GM21825 (cell line): ENCODE results near the gene ELL2.
"Not testable (repeated sequence)": the region's sequence is repeated elsewhere in the genome, so short reads cannot be mapped to it uniquely, and the experiment has no call there.

Source experiments
- ATAC-seq: cut with Tn5 transposase; IDR thresholded peaks from one replicate; pipeline ENCODE4 v1.9.1; 2021; ENCODE audit warnings: mild to moderate bottlenecking, moderate library complexity; ENCODE audit not compliant: unreplicated experiment

ELL2 gene

DNA sequence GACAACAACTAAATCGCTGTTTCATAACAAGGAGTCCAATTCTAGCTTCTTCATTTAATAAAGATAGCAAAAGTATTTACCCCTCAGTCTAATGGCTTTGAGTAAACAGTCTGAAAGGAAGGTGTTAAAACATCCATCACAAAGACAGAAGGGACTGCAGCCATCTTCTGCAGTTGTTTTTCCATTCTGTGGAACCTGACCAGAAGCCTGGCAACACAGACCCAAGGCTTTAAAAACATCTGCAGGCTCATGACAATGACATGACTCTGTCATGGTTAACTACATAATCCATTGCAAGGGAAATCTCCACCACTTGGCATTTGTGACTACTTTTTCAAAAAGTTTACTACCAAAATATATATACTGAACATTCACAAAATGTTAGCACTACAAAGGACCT lies 51.9 kb downstream of the ELL2 start:
- no peak for ATAC-seq

GRCh38 chr5:95908799-95909198 lies 52.9 kb downstream of the ELL2 start:
- ATAC-seq: no peak

GRCh38 chr5:95907740-95908706 lies 53.6 kb downstream of the ELL2 start:
- no peak for ATAC-seq

DNA sequence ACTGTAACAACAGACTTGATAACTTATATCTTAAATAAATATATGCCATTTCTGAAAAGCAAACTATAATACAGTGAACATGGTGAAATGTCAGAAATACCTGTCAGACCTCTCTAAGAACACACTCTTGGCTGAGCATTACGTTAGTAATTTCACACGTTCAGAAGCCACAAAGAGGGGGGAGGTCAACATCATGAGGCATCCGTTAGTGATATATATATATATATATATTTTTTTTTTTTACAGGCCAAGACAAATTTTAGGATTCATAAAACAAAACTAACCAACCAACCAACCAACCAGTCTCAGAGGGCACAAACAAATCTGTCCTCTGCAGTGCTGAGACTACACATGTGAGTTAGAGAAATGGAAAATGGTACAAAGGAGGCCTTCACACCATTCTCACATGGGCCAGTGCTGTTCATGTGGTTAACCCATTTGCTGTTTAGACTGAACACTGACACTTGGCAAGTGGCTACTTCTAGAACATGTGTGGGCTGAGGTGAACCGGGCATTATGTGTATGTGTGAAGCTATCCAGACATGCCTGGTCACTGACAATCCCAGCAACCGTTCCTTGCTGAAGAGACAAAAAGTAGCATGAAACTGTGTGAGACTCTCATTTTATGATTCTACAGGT lies 54.5 kb downstream of the ELL2 start:
- no peak for ATAC-seq

- ATAC-seq: not testable (repeated sequence)
Measured at GRCh38 chr5:95906398-95906797, 55.3 kb downstream of the ELL2 start.

DNA sequence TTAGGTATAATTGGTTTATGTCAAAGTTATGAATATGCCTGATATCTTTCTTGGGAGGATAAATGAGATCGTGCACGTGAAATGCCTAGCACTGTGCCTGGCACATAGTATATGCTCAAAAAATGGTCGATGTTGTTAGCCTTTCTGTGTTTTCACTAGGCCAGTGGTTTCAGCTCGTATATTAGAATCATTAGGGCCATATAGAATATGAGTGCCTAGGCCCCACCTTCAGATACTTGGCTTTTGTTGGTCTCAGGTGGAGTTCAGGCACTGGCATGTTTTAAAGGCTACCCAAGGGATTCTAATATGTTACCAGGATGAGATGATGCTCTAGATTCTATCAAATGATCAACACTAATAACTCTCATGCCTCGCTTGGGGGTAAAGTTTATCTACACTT lies 56.8 kb downstream of the ELL2 start:
- no peak for ATAC-seq

DNA sequence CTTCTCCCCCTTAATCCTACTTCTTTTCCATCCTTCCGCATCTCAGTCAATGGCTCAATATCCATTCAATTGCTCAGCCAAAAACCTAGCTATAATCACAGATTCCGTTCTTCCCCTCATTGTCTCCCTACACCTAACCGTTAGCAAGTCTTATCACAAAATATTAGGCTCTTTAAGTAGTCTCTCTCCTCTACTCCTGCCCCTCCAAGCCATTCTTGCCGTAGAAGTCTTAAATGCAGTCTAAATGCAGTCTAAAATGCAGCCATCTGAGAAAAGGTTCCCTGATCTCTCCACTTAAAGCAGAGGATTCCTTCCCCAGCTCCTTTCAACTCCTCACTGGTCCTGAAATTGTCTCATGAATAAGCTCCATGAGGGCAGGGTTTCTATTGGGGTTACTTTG lies 57.8 kb downstream of the ELL2 start:
- no peak for ATAC-seq

- no peak for ATAC-seq
Measured at GRCh38 chr5:95901676-95902627, 59.7 kb downstream of the ELL2 start.

DNA sequence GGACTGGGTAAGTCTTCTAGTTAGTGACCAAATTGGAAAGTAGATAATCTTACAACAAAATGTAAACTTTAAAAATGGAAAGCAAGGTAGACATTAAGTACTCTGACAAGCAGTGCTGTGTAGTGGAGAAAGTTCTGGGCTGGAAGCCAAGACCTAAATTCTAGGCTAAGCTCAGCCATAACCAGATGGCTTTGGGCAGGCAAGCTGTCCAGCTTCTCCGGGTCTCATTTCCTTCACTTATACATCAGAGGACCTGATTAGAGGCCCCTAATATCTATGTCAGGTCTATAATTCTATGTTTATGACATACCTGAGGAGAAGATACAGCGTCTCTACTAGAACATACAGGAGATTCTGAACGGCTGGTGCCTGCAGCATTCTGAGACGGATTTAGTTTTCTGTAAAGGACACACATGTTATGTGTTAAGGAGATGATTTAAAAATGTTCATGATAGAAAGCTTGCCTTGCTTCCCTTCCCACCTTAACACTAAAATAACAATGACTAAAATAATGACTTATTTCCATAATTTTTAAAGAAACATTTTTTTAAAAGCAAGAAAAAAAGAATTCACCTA lies 61.2 kb downstream of the ELL2 start:
- no peak for ATAC-seq

DNA sequence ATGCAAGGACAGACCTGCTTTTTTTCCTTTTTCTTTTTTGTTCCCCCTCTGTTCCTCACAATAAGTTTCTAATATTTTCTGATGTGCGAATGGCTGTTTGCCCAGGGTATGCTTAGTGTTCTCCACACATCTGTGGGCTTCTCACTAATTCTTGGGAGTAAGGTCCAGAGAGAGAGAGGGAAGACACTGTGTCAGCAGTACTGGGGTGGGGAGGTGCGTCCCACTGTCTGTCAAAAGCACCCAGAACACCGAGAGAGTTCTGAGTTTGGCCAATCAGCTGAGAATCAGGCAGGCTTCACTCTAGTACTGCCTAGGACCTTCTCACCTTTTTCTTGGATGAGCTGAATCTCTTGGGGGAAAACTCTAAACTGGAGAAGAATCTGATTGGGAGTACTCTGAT lies 61.8 kb downstream of the ELL2 start:
- ATAC-seq: no peak

DNA sequence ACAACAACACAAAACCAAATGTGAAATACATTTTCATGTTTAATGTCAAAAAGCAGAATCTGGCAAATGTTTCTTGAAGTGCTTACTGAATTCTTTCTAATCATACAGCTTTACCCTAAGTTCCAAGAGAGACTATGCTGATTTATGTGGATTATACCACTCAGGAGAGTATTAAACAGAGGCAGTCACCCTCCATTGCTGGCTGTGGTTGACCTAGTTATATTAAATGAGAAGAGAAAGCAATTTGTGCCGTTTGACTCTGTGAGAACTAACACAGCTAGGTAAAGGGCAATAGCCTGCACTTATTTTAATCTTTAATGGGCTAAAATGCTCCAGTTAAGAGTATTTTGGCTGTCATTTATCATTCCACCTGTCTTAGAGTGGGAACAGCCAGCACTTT lies 62.6 kb downstream of the ELL2 start:
- ATAC-seq: no peak

DNA sequence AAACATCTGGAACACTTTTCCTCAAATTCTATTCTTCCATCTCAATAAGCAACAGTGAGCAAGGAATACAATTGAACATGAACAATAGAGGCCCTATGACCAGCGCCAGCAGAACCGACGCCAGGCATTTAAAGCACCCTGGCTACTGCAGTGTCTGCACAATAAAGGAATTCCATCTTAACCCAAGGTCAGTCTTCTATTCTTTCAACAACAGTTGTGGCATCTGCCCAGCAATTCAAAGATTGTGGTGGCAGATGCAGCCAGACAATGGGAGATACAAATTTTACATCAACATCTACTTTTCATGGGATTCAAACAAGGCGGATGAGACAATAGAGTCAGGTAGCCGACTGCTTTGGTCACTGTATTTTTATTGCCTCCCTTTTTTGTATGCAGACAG lies 65.9 kb downstream of the ELL2 start:
- no peak for ATAC-seq

- no peak for ATAC-seq
Measured at GRCh38 chr5:95895251-95895650, 66.4 kb downstream of the ELL2 start.

GRCh38 chr5:95892784-95893354 lies 68.8 kb downstream of the ELL2 start:
- peak; percentile 66 for ATAC-seq

DNA sequence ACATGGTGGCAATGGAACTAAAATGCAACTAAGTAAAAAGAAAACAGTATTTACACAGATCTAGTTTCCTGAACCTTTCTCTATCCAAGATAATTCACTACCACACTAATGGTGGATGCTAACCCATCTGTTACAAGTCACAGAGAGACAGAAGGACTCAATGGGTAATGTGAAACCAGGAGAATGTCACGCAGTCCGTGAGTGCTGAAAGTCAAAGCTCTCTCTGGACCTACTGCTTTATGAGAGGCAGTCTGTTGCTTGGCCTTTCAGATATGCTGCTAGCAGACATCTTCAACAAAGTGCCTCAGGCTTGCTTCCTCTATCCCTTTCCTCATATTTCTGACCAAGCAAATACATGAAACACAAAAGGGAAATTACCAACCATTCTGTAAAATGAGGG lies 70.2 kb downstream of the ELL2 start:
- no peak for ATAC-seq

DNA sequence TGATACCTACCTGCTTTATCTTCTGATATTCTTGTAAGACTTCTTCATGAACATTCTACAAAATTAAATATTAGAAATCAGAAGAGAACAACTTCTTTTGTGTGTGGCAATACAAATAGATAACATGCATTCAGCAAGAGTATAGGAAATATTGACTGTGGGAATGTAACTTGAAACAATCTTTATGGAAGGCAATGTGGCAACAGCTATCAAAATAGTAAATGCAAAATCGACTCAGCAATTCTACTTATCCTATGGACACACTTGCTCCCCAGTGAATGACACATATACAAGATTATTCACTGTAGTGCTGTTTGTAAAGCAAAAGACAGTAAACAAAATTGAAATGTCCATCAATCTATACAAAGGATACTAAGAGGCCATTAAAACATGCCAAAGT lies 72.6 kb downstream of the ELL2 start:
- no peak for ATAC-seq

DNA sequence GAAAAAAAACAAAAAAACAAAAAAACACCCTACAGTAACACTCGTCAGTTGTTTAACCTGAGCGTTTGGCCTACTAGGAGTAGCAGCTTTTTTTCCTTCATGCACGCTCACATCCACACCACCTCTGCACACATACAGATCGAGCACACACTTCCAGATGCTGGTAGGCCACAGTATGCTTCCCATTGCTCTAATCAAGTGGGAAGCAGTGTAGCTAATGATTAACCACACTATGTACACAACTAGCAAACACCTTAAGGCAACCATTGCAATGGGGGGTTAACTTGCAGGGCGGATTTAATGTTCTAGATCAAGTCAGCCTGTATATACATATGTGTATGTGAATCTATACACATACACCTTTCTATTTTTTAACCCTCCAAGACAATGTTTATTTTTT lies 73.7 kb downstream of the ELL2 start:
- no peak for ATAC-seq

GRCh38 chr5:95886340-95887044 lies 75.2 kb downstream of the ELL2 start:
- ATAC-seq: no peak

- ATAC-seq: no peak
Measured at GRCh38 chr5:95884511-95884910, 77.1 kb downstream of the ELL2 start.

GRCh38 chr5:95884017-95884325 lies 77.7 kb downstream of the ELL2 start:
- peak; percentile 75 for ATAC-seq
